Right atrium auricular region (tissue), 2 donors: Measurements from ENCODE around the gene BCL2L2. TPM values are rescaled to one million over a fixed set of nuclear protein-coding genes. Genes with fewer than 3 reads are reported as not detected.

Source experiments
- DNase-seq: peaks from one replicate; pipeline ENCODE4 v3.0.0-alpha.2; 2019; ENCODE audit warnings: low spot score
- H3K27ac ChIP-seq, 2 donors: fragments of 200-600 bp; sonication (generic); 1 replicate in 1 of 2; 2 replicates in 1 of 2; pipeline ENCODE4 v1.5.1; 2016 to 2019
- H3K27me3 ChIP-seq, 2 donors: fragments of 200-600 bp; sonication (generic); one replicate each; pipeline versions ENCODE4 v1.5.1 to v1.6.0; 2017 to 2019
- H3K36me3 ChIP-seq: fragments of 200-600 bp; sonication (generic); one replicate; pipeline ENCODE4 v1.5.1; 2016
- H3K4me1 ChIP-seq, 2 donors: fragments of 200-600 bp; sonication (generic); one replicate each; pipeline versions ENCODE4 v1.5.1 to v1.6.0; 2017 to 2019
- H3K4me3 ChIP-seq, 2 donors: fragments of 200-600 bp; sonication (generic); 1 replicate in 1 of 2; 2 replicates in 1 of 2; pipeline ENCODE4 v1.5.1; 2017 to 2019; ENCODE audit warnings: mild to moderate bottlenecking in 1 of 2, moderate library complexity in 1 of 2
- H3K9me3 ChIP-seq, 2 donors: fragments of 200-600 bp; sonication (generic); one replicate each; pipeline ENCODE4 v1.5.1; 2019
- total RNA-seq, 2 donors: library from RNA; depleted of rRNA; stranded (reverse); fragments of >200 nt; gene quantifications; one replicate each; pipeline ENCODE4 v1.1.0, GENCODE V29; 2016
- TF ChIP-seq, protein P1 (sequence below), 2 donors: fragments of 200-600 bp; sonication (generic); IDR thresholded peaks; one replicate each; pipeline ENCODE4 v1.5.1; 2019; ENCODE audit warnings: antibody characterized with exemption in 2 of 2

The BCL2L2 gene
- total RNA-seq, 2 donors from 2014 or later, result 26.8 to 36.3 TPM

DNA sequence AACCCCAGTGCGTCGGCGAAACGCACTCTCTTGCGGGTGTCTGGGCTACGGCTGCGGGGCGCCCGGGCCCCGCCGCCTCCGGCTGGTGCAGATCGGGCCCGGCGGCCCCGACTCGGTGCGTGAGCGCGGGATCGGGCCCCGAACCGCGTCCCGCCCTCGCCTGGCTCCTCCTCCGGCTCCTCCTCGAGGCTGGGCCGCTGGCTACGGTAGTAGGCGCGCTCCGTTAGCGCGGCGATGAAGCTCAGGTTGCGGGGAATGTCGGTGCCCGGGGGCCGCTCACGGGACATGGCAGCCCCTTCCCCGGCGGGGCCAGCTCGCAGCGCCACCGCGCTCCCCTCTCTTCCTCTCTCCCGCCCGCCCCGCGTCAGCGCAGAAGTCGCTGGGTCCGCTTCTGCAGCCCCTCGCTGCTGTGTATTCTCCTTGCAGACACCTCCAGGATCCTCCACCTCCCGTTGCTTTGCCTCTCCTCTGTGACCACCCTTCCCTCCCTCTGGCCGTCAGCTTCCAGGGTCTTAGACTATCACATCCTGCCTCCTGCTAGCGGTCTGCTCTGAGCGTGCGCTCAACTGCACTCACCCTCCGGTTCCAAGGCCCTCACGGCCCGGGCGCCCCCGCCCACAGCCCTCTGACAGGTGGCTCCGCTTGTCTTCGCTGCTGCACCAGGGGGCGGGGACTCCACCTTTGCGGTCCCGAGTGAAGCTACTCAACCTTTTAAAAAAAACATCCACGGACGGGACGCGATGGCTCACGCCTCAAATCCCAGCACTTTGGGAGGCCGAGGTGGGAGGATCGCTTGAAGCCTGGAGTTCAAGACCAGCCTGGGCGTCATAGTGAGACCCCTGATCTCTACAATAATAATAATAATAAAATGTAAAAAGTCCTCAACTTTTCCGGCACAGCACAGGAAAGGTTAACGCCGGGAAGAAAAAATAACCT, 4.1 kb upstream of the BCL2L2 start, which contains the start of gene PPP1R3E:
Gene PPP1R3E (minus strand): TSS at position 570 of the 936 bp plus-strand sequence. CDS start 283 bp downstream, at position 287.
- no peaks in the 10 kb centered on the region for H3K36me3 ChIP-seq
- TF ChIP-seq, protein P1, sequence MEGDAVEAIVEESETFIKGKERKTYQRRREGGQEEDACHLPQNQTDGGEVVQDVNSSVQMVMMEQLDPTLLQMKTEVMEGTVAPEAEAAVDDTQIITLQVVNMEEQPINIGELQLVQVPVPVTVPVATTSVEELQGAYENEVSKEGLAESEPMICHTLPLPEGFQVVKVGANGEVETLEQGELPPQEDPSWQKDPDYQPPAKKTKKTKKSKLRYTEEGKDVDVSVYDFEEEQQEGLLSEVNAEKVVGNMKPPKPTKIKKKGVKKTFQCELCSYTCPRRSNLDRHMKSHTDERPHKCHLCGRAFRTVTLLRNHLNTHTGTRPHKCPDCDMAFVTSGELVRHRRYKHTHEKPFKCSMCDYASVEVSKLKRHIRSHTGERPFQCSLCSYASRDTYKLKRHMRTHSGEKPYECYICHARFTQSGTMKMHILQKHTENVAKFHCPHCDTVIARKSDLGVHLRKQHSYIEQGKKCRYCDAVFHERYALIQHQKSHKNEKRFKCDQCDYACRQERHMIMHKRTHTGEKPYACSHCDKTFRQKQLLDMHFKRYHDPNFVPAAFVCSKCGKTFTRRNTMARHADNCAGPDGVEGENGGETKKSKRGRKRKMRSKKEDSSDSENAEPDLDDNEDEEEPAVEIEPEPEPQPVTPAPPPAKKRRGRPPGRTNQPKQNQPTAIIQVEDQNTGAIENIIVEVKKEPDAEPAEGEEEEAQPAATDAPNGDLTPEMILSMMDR (IDR thresholded peaks at IDR 0.05), result no peak
- H3K4me3 ChIP-seq, result peak within 1 kb of the TSS; percentile 61 to 82
- peak; percentile 66 for DNase-seq
- peaks cover 0 to 52% of the 10 kb centered on the region in 2 donors for H3K4me1 ChIP-seq
- no peaks in the 10 kb centered on the region for H3K9me3 ChIP-seq
- H3K27me3 ChIP-seq, result no peaks in the 10 kb centered on the region
- H3K27ac ChIP-seq, result peak within 1 kb of the TSS; percentile 97 to 99

DNA sequence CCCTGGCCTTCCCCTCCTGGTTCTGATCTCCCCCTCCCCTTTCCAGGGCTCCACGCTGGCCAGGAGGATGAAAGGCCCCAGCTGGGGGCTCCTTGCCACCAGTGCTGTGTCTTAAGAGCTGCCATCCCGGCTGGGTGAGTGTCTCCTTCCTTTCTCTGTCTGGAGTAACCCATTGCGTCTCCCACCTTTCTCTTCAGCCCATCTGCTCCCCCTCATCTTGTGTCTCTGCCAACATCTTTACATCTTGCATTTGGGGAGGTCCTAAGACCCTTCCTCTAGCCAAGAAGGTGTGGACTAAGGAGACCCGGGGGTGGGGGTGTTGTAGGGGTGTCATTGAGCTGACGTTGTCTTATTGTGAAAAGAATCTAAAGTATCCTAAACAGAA, 505 bp downstream of the BCL2L2 start:
- no peak for DNase-seq
- H3K4me1 ChIP-seq, result peaks cover 0 to 39% of the 10 kb centered on the region in 2 donors

DNA sequence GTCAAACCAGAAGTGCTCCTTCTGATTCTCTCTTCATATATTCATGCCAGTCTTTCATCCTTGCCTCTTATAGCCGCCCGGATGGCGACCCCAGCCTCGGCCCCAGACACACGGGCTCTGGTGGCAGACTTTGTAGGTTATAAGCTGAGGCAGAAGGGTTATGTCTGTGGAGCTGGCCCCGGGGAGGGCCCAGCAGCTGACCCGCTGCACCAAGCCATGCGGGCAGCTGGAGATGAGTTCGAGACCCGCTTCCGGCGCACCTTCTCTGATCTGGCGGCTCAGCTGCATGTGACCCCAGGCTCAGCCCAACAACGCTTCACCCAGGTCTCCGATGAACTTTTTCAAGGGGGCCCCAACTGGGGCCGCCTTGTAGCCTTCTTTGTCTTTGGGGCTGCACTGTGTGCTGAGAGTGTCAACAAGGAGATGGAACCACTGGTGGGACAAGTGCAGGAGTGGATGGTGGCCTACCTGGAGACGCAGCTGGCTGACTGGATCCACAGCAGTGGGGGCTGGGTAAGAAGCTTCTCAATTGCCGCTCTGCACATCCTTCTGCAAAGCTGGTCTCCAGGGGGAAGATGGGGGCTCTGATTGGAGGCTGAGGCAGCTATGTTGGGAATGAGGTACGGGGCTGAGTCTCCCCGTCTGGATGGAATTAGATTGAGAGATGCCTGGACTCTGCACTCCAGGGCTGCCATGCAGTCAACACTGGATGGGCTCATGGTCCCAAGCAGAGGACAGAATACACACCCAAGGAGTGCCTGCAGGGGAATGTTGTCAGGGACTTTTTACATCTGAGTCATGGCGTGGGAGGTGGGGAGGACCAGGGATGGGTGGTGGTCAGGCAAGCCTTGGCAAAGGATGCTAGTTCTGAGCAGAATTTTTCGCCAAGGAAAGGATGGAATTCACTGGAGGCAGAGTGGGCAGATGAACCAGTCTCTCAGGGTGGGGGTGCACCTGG, 1.3 kb downstream of the BCL2L2 start:
- Histone ChIP-seq H3K27ac (peak overlapping the region in 1 of 2 donors; percentile 86), H3K4me3 (peak overlapping the region; percentile 55 to 74)

More for the DNA sequence above, 505 bp downstream of the BCL2L2 start:
- Histone ChIP-seq H3K4me3 (peak overlapping the region; percentile 55 to 74), H3K9me3 (no peaks in the 10 kb centered on the region), H3K36me3 (peaks cover 29% of the 10 kb centered on the region), H3K27ac (peak overlapping the region; percentile 86 to 89), H3K27me3 (no peaks in the 10 kb centered on the region)
- TF ChIP-seq, protein P1 (IDR thresholded peaks at IDR 0.05), result no peak

DNA sequence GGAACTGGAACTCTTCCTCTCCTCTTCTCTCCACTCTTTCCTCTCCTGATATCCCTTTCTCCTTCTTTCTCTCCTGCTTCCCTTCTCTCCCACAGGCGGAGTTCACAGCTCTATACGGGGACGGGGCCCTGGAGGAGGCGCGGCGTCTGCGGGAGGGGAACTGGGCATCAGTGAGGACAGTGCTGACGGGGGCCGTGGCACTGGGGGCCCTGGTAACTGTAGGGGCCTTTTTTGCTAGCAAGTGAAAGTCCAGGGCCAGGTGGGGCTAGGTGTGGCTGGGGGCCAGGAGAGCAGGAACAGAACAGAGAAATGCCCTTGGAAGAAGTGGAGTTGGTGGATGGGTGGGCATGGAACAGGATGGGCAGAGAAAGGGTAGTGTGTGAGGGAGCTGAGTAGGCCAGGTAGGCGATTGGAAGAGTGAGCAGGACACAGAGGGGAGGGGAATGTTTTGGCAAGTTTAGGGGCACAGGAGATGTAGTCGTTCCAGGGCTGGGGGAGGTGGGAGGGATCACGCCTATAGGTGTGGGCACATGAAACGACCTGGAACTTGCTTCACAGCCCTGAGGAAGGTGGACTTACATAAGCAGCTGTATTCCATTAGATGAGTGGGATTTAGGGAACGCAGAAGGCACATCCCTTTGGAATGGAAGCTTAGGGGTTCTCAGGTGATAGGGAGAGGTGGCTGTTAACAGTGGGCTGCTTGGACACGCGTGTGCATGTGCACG, 2.2 kb downstream of the BCL2L2 start:
- no peaks in the 10 kb centered on the region for H3K27me3 ChIP-seq
- TF ChIP-seq, protein P1 (IDR thresholded peaks at IDR 0.05), result no peak
- DNase-seq, result peak; percentile 42
- H3K4me1 ChIP-seq, result peaks cover 0 to 31% of the 10 kb centered on the region in 2 donors
- peaks cover 29% of the 10 kb centered on the region for H3K36me3 ChIP-seq
- H3K27ac ChIP-seq, result no peak overlapping the region
- no peaks in the 10 kb centered on the region for H3K9me3 ChIP-seq
- H3K4me3 ChIP-seq, result no peak overlapping the region

More for the DNA sequence above, 1.3 kb downstream of the BCL2L2 start:
- TF ChIP-seq, protein P1 (IDR thresholded peaks at IDR 0.05), result no peak
- peaks cover 0 to 34% of the 10 kb centered on the region in 2 donors for H3K4me1 ChIP-seq
- no peaks in the 10 kb centered on the region for H3K9me3 ChIP-seq
- DNase-seq, result peak; percentile 54
- no peaks in the 10 kb centered on the region for H3K27me3 ChIP-seq
- H3K36me3 ChIP-seq, result peaks cover 29% of the 10 kb centered on the region

DNA sequence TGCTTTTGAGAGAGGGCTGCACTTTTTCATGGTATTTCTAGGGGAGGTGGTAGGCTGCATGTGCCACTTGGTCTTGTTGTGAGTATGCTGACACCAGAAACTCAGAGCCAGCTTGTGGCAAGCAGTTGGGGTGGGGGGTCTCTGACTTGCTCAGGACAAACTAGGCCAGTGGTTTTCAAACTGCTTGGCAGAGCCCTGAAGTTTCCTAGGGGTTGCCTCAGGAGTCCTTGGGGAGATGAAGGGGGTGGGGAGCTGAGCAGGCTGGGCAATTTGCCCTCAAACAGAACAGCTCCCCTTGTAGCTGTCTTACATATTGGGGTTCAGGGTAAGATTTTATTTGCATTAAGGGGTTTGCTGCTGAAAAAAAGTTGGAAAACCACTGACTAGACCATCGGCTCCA, 3.9 kb downstream of the BCL2L2 start:
- no peak overlapping the region for H3K4me3 ChIP-seq
- peaks cover 29% of the 10 kb centered on the region for H3K36me3 ChIP-seq
- DNase-seq, result peak; percentile 32
- TF ChIP-seq, protein P1 (IDR thresholded peaks at IDR 0.05), result no peak
- H3K9me3 ChIP-seq, result no peaks in the 10 kb centered on the region
- no peaks in the 10 kb centered on the region for H3K27me3 ChIP-seq
- no peak overlapping the region for H3K27ac ChIP-seq
- peaks cover 0 to 30% of the 10 kb centered on the region in 2 donors for H3K4me1 ChIP-seq
